Measurements from ENCODE around the gene C1orf174.

C1orf174 gene

DNA sequence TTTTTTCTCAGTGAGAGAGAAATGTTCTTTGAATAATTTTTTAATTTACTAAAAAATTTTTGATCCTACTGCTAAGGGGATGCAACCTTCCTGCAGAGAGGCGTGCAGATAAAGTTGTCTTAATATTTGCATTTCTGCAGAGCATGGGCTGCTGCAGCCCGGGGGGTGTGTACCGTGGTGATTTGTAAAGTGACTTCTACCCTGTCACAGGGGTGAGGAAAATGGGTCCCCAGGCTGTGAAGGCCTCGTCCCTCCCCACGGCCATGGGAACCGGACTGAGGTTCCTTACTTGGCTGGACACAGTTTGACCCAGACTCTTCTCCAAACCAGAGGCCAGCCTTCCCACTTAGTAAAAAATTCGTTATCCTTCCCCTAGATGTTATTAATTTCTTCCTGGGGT, 9.5 kb upstream of the C1orf174 start:
- Mint-ChIP-seq H3K4me1 (ENCODE audit: low read depth) (peaks cover 25% of the 10 kb centered on the region), H3K27ac (no peak overlapping the region), H3K9me3 (no peaks in the 10 kb centered on the region), H3K36me3 (ENCODE audit: low read depth) (no peaks in the 10 kb centered on the region), H3K4me3 (no peak overlapping the region), H3K27me3 (peaks cover 26% of the 10 kb centered on the region)
- intact Hi-C loops (cut with micrococcal nuclease): loop anchor here (5.0 kb wide), 1 partner anchor 1838 kb away; no protein-coding TSS in a partner anchor

GRCh38 chr1:3908886-3909517, 8.9 kb upstream of the C1orf174 start:
- peaks cover 26% of the 10 kb centered on the region for H3K27me3 Mint-ChIP-seq
- no peak overlapping the region for H3K27ac Mint-ChIP-seq
- no peaks in the 10 kb centered on the region for H3K36me3 Mint-ChIP-seq (ENCODE audit: low read depth)
- intact Hi-C loops (cut with micrococcal nuclease): no loop called here
- H3K9me3 Mint-ChIP-seq: no peaks in the 10 kb centered on the region
- H3K4me3 Mint-ChIP-seq: no peak overlapping the region
- H3K4me1 Mint-ChIP-seq (ENCODE audit: low read depth): peaks cover 25% of the 10 kb centered on the region

DNA sequence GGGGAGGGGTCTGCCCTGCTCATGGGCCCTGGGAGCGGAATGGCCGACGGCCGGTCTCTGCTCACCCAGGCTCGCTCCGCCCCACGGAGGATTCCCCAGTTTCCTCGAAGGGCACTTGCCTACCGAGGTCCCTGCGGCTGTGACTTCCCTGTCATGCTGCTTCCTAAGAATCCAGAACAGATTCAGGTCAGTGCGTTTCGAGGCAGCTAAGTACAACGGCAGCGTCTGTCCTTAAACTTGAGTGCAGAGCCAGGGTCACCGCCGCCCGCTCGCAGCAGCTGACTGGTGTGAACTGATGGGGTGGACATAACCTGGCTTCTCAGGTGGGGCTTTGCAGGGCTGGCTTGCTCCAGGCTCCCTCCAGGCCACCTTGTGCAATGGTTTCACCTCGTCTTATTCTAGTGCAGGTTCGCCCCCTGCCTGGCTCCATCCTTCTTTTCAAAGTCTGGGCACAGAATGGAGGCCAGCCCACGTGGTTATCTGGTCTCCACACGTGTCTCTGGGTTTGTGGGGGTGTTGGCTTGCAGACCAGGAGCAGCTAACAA, 7.6 kb upstream of the C1orf174 start:
- H3K4me3 Mint-ChIP-seq: no peak overlapping the region
- intact Hi-C loops (cut with micrococcal nuclease): no loop called here
- H3K27me3 Mint-ChIP-seq: peaks cover 26% of the 10 kb centered on the region
- H3K36me3 Mint-ChIP-seq (ENCODE audit: low read depth): no peaks in the 10 kb centered on the region
- peaks cover 33% of the 10 kb centered on the region for H3K4me1 Mint-ChIP-seq (ENCODE audit: low read depth)
- H3K9me3 Mint-ChIP-seq: no peaks in the 10 kb centered on the region
- H3K27ac Mint-ChIP-seq: no peak overlapping the region

- Mint-ChIP-seq H3K4me3 (no peak overlapping the region), H3K27ac (no peak overlapping the region), H3K27me3 (peaks cover 26% of the 10 kb centered on the region), H3K4me1 (ENCODE audit: low read depth) (peaks cover 33% of the 10 kb centered on the region), H3K36me3 (ENCODE audit: low read depth) (no peaks in the 10 kb centered on the region), H3K9me3 (no peaks in the 10 kb centered on the region)
- intact Hi-C loops (cut with micrococcal nuclease): no loop called here
These were observed 7.0 kb upstream of the C1orf174 start for GRCh38 chr1:3907031-3907534.

DNA sequence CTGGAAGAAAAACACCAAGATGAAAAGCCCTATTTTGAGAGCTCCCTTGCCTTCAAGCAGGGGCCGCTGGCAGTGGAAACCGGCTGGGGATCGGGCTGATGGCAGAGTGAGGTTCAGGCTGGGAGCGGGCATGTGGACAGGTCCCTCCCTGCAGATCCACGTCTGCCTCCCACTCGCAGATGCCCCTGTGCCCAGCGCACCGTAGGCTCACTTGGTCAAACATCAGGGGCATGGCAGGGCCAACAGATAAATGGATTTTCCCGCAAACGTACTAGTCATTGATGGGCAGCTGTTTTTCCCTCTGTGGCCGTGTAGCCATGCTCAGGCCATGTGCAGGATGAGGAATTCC, 6.6 kb upstream of the C1orf174 start:
- Mint-ChIP-seq H3K36me3 (ENCODE audit: low read depth) (no peaks in the 10 kb centered on the region), H3K27ac (no peak overlapping the region), H3K4me1 (ENCODE audit: low read depth) (peaks cover 33% of the 10 kb centered on the region), H3K27me3 (peaks cover 22% of the 10 kb centered on the region), H3K9me3 (no peaks in the 10 kb centered on the region), H3K4me3 (no peak overlapping the region)
- intact Hi-C loops (cut with micrococcal nuclease): no loop called here

DNA sequence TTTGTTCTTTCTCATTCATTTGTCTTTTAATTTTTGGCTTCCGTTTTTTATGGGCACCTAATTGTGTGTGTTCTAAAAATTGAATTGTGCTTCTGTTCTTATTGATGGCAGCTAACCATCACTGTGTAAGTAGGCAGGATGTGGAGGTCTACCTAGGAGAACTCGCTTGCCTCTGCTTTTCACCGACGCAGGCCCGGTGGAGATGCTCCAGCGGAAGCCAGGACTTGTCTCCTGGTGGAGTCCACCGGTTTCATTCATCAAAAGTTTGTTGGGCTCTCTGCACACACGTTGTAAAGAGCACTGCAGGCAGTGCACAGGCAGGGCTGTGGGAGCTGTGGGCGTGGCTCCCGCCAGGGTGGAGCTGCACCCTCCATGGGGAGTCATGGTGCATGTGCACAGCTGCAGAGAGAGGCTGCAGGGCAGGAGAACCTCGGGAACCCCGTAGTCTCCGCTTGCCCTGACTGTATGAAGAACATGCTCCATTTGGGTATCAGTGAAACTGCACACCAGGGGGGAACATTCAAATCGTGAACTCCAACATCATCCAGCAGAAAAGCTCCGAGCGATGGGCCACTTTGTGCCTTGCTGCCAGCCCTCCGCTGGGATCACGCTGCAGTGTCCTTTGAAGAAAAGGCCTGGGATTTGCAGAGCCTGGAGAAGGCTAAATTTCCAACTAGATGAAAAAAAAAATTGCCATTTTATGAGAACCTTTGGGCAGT, 6.0 kb upstream of the C1orf174 start:
- no peak overlapping the region for H3K4me3 Mint-ChIP-seq
- no peaks in the 10 kb centered on the region for H3K9me3 Mint-ChIP-seq
- H3K4me1 Mint-ChIP-seq (ENCODE audit: low read depth): peaks cover 33% of the 10 kb centered on the region
- H3K27ac Mint-ChIP-seq: no peak overlapping the region
- H3K27me3 Mint-ChIP-seq: peaks cover 17% of the 10 kb centered on the region
- peaks cover under 1% of the 10 kb centered on the region for H3K36me3 Mint-ChIP-seq (ENCODE audit: low read depth)
- intact Hi-C loops (cut with micrococcal nuclease): no loop called here

DNA sequence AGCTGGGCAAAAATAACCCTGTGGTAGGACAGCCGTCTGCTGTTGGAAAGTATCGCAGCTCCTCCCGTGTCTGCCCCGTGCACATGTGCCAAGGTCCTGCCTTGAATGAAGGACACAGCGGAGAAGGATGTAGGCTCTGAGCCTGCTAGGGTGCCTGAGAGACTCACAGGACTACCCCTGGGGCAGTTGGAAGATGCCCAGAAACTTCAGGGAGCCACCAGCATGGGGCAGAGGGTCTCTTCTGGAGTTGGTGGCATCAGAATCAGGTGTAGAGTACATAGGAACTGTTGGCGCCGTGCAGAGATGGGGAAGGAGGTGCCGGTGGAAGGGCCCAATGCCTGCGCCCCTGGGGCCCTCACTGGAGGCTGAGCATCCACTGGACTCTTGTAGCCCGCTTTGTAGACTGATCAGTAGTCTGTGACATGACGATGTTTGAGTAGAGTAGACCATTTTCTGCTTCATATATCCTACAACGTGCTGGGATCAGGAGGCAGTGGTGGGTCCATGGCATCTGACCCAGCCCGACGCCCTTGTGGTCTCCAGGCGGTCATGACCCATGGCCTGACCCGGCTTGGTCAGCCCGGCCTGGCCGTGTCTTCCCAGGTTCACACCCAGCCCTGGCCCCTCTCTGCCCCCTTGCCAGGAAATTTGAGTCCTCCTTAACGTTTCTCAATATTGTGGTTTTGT, 5.3 kb upstream of the C1orf174 start:
- Mint-ChIP-seq H3K27ac (no peak overlapping the region), H3K4me1 (ENCODE audit: low read depth) (peaks cover 33% of the 10 kb centered on the region), H3K4me3 (no peak overlapping the region), H3K36me3 (ENCODE audit: low read depth) (peaks cover 6% of the 10 kb centered on the region), H3K9me3 (no peaks in the 10 kb centered on the region), H3K27me3 (peaks cover 10% of the 10 kb centered on the region)
- intact Hi-C loops (cut with micrococcal nuclease): no loop called here

GRCh38 chr1:3904843-3905185, 4.7 kb upstream of the C1orf174 start:
- Mint-ChIP-seq H3K27me3 (peaks cover 5% of the 10 kb centered on the region), H3K4me3 (no peak overlapping the region), H3K4me1 (ENCODE audit: low read depth) (peaks cover 33% of the 10 kb centered on the region), H3K9me3 (no peaks in the 10 kb centered on the region), H3K27ac (no peak overlapping the region), H3K36me3 (ENCODE audit: low read depth) (peaks cover 12% of the 10 kb centered on the region)
- intact Hi-C loops (cut with micrococcal nuclease): no loop called here

DNA sequence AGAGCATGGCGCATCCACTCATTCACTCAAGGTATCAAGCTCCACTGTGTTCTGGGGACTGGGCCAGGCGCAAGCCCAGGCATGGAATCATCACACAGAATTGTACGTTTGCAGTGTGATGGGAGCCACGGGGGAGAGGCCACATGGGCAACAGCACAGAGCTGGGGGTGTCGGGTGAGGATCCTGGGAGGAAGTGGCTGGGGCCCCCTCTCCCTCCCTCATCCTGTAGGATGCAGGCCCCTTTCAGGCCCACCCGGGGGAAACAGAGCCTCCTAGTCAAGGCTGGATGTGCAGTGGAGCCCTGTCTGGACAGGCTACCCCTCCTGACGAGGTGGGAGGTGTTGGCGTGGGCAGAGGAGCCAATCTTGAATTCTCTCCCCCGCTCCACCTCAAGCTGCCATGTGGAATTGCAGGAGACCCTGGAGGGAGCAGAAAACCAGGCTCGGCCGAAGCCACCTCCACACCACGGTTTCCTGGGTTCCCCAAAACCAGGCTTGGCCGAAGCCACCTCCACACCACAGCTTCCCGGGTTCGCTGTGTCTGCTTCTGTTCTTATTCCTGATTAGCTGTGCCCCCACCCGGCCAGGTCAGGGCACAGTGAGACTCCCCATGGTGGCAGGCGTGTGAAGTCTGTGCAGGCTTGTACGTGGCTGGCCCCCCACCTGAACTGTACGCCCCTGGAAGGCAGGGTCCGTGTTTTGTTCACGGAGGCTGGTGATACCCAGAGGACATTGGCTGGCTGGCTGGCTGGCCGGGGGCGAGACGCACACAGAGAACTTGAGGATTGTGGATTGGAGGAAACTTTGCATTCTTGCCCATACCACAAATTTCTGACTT, 4.2 kb upstream of the C1orf174 start:
- intact Hi-C loops (cut with micrococcal nuclease): no loop called here
- peaks cover 2% of the 10 kb centered on the region for H3K27me3 Mint-ChIP-seq
- H3K27ac Mint-ChIP-seq: peak overlapping the region; percentile 30
- no peak overlapping the region for H3K4me3 Mint-ChIP-seq
- H3K9me3 Mint-ChIP-seq: no peaks in the 10 kb centered on the region
- H3K36me3 Mint-ChIP-seq (ENCODE audit: low read depth): peaks cover 14% of the 10 kb centered on the region
- peaks cover 37% of the 10 kb centered on the region for H3K4me1 Mint-ChIP-seq (ENCODE audit: low read depth)

- intact Hi-C loops (cut with micrococcal nuclease): no loop called here
- no peak overlapping the region for H3K4me3 Mint-ChIP-seq
- H3K4me1 Mint-ChIP-seq (ENCODE audit: low read depth): peaks cover 45% of the 10 kb centered on the region
- H3K9me3 Mint-ChIP-seq: peaks cover 4% of the 10 kb centered on the region
- peaks cover 20% of the 10 kb centered on the region for H3K36me3 Mint-ChIP-seq (ENCODE audit: low read depth)
- H3K27me3 Mint-ChIP-seq: no peaks in the 10 kb centered on the region
- H3K27ac Mint-ChIP-seq: peak overlapping the region; percentile 30
These were observed 3.3 kb upstream of the C1orf174 start for GRCh38 chr1:3903141-3904005.

DNA sequence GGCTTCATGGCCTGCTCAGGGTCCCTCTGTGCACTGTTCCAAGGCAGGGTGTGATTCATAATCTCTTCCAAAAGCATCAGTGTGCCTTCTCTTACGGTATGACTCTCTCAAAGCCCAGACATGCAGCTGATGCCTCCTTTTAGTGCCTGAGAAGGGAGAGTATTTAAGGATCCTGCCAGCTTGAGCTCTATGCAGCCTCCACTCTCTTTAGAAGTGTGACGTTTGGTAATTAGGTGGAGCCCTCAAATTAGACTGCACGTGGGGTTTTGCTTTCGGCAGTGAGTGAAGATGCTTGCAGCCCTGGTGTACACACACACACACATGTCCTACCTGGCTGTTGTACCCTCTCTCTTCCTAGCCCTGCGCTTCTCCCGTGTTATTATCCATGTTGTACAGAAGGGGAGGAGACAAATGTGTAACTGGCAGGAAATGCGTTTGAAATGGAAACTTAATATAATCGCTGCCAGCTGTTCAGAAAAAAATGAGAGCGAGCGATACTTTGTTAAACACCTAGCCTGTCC, 2.6 kb upstream of the C1orf174 start:
- intact Hi-C loops (cut with micrococcal nuclease): no loop called here
- peaks cover 12% of the 10 kb centered on the region for H3K9me3 Mint-ChIP-seq
- H3K27ac Mint-ChIP-seq: no peak overlapping the region
- H3K4me3 Mint-ChIP-seq: no peak overlapping the region
- no peaks in the 10 kb centered on the region for H3K27me3 Mint-ChIP-seq
- peaks cover 27% of the 10 kb centered on the region for H3K36me3 Mint-ChIP-seq (ENCODE audit: low read depth)
- H3K4me1 Mint-ChIP-seq (ENCODE audit: low read depth): peaks cover 52% of the 10 kb centered on the region

DNA sequence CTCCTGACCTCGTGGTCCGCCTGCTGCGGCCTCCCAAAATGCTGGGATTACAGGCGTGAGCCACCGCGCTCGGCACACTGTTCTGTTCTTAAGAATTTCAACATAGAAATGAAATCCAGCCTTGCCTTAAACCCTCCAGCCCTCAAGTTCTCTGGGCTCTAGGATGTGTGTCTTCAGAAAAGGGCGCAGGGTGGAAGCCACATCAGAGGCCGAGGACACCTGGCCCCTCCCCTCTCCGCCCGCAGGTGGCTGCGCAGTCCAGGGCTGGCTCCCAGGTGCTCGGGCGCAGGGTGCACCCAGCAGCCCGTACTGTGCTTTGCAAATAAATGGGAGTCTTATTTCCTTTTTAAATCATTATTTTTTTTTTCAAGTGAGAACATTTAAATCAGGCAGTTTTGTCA, 2.0 kb upstream of the C1orf174 start:
- intact Hi-C loops (cut with micrococcal nuclease): no loop called here
- H3K36me3 Mint-ChIP-seq (ENCODE audit: low read depth): peaks cover 33% of the 10 kb centered on the region
- no peak overlapping the region for H3K4me3 Mint-ChIP-seq
- H3K9me3 Mint-ChIP-seq: peaks cover 17% of the 10 kb centered on the region
- H3K27ac Mint-ChIP-seq: no peak overlapping the region
- H3K27me3 Mint-ChIP-seq: no peaks in the 10 kb centered on the region
- H3K4me1 Mint-ChIP-seq (ENCODE audit: low read depth): peaks cover 51% of the 10 kb centered on the region

Measured in dendritic cell treated with granulocyte-macrophage colony-stimulating factor and Interleukin-4, amounts not matched to agents 40 ng/mL and 50 ng/mL, for 4 days (primary cell).